Kidney epithelial cell (primary cell): Measurements from ENCODE around the gene NR1I2. TPM values are rescaled to one million over a fixed set of nuclear protein-coding genes. Genes with fewer than 3 reads are reported as not detected.
A peak's percentile ranks its signal among the peaks of the same experiment; 100 is the strongest.

Experiments
- DNase-seq: peaks from one replicate; pipeline ENCODE4 v3.0.0-alpha.2; 2010; ENCODE audit warnings: low read depth
- H3K27me3 ChIP-seq: 2 replicates; pipeline ENCODE4 v1.6.0; 2011; ENCODE audit warnings: low read length; ENCODE audit not compliant: control insufficient read depth, insufficient read depth
- H3K36me3 ChIP-seq: 2 replicates; pipeline ENCODE4 v1.5.1; 2011; ENCODE audit warnings: low read length; ENCODE audit not compliant: control insufficient read depth, insufficient read depth
- H3K4me3 ChIP-seq: 2 replicates; pipeline ENCODE4 v1.5.1; 2011; ENCODE audit warnings: low read depth, mild to moderate bottlenecking, control low read depth, low read length
- total RNA-seq: library from RNA; depleted of rRNA; stranded (reverse); fragments of >200 nt; gene quantifications from 2 replicates; pipeline ENCODE4 v1.2.3, GENCODE V29; 2015
- TF ChIP-seq, protein P1 (sequence below): IDR thresholded peaks from 2 replicates; pipeline ENCODE4 v1.5.1; 2011; ENCODE audit warnings: mild to moderate bottlenecking, moderate library complexity, low read length, control low read depth, inconsistent platforms; ENCODE audit not compliant: insufficient read depth, poor library complexity, severe bottlenecking

Gene NR1I2
- total RNA-seq, 1 donor from 2014 or later: 0.79 TPM

DNA sequence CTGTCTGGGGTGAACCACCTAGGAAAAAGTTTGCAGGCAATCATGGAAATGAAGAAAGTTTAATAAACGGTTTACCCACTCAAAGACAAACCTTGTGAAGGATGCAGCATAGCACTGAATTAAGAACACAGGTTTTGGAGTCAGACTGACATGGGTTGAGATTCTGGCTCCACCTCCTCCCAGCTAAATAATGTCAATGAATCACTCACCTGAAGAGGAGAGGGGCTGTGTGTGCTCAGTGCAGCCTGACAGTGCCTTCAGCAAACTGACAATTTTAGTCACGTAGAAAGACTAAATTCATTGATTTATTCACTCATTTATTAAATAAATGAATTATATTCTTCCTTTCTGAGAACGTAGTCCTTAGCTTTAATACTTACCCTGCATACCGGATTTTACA is 18.9 kb downstream of the NR1I2 start:
- DNase-seq: no peak
- H3K4me3 ChIP-seq: no peak overlapping the region
- no peaks in the 10 kb centered on the region for H3K27me3 ChIP-seq
- no peaks in the 10 kb centered on the region for H3K36me3 ChIP-seq
- TF ChIP-seq, protein P1, sequence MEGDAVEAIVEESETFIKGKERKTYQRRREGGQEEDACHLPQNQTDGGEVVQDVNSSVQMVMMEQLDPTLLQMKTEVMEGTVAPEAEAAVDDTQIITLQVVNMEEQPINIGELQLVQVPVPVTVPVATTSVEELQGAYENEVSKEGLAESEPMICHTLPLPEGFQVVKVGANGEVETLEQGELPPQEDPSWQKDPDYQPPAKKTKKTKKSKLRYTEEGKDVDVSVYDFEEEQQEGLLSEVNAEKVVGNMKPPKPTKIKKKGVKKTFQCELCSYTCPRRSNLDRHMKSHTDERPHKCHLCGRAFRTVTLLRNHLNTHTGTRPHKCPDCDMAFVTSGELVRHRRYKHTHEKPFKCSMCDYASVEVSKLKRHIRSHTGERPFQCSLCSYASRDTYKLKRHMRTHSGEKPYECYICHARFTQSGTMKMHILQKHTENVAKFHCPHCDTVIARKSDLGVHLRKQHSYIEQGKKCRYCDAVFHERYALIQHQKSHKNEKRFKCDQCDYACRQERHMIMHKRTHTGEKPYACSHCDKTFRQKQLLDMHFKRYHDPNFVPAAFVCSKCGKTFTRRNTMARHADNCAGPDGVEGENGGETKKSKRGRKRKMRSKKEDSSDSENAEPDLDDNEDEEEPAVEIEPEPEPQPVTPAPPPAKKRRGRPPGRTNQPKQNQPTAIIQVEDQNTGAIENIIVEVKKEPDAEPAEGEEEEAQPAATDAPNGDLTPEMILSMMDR: no peak

DNA sequence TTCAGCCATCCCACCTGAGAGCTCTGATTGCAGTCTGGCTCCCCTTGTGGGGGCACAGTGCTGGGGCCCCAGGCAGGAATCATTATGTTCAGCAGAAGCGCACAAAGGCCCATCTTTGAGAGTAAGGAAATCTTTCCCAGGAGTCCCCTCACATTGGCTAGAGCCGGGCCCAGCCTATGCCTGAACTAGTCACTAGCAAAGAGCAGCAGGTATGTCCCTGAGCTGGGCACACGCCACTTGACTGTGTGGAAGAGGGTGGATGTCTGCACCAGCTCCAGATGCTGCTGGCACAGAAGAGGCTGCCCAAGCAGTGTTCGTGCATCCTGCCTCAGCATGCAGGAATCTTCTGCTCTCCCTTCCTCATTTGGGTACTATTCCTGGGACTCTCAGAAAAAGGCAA is 26.3 kb downstream of the NR1I2 start:
- H3K4me3 ChIP-seq: no peak overlapping the region
- no peaks in the 10 kb centered on the region for H3K27me3 ChIP-seq
- no peaks in the 10 kb centered on the region for H3K36me3 ChIP-seq
- TF ChIP-seq, protein P1: no peak
- no peak for DNase-seq

DNA sequence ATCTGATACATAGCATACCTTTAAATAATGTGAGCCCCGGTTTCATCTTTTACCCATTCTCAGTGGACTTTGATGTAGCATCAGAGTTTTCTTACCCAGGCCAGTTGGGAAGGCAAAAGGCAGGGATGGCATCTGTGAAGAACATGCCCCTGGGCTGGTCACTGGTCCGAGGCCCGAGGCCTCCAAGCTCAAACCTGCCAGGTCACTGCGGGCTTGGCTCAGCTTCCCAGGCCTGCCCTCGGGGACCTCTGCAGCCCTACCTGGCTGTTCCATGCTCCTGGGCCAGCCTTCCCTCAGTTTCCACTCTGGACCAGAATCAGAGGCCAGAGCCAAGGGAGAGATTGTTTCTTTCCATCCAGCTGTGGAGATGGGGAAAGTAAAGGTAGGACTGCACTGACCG is 26.9 kb downstream of the NR1I2 start:
- TF ChIP-seq, protein P1: no peak
- no peak for DNase-seq
- Histone ChIP-seq H3K36me3 (no peaks in the 10 kb centered on the region), H3K27me3 (no peaks in the 10 kb centered on the region), H3K4me3 (no peak overlapping the region)

DNA sequence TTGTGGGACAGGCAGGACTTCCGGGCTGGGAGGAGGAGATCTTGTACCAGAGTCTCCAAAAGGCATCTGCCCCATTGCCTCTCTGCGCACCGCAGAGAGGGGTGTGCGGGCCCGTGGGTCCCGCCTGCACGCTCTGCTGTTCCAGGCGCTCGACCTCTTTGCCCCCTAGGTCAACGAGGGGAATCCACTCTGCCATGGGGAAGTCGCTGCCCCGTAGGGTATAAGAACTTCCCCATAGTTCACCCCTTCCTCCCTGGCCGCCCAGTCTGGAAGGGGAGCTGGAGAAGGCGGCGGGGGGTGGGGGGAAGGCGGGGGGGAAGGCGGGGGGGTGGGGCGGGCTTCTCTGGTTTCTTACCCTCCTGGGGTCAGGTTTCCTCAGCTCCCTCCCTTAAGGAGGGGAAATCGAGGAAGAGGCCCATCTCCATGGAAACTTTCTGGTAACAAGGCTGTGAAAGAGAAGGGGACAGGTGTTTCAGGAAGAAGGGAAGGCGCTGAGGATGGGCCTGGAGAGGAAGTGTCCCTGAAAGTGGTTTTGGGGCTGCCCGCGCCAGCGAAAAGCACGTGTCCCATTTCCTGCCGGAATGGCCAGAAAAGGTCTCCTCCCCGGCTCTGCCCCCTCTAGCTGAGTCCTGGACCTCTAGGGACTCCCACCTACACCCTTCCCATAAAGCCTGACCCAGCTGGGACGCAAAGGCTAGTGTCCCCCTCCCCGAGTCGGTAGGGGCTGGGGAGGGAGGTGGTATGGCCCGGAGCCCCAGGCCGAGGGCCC is 27.5 kb downstream of the NR1I2 start:
- Histone ChIP-seq H3K36me3 (no peaks in the 10 kb centered on the region), H3K27me3 (no peaks in the 10 kb centered on the region), H3K4me3 (peak overlapping the region; percentile 44)
- no peak for DNase-seq
- TF ChIP-seq, protein P1: no peak

DNA sequence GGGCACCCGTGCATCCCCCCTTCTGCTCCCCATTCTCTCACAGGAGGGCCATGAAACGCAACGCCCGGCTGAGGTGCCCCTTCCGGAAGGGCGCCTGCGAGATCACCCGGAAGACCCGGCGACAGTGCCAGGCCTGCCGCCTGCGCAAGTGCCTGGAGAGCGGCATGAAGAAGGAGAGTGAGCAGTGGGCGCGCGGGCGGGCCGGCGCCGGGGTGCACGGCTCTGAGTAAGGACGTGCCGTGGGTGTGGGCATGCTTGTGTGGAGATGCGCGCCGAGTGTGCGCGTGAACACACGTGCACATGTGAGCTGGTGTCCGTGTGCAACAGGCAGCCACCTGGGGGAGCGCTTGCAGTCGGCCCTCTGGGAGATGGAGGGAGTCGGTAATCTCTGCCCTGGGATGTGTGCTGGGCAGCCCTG is 28.1 kb downstream of the NR1I2 start:
- TF ChIP-seq, protein P1: peak; percentile 33
- DNase-seq: no peak
- Histone ChIP-seq H3K36me3 (no peaks in the 10 kb centered on the region), H3K27me3 (peaks cover 3% of the 10 kb centered on the region), H3K4me3 (peak overlapping the region; percentile 44)
